Stimulated activated naive CD4-positive, alpha-beta T cell treated with Interleukin-2 at 50 U/mL for 16 hours (primary cell): ENCODE results near the gene CARD19.

ENCODE experiments used
- DNase-seq: peaks from one replicate; lab custom pipeline; 2025; lab: John Stamatoyannopoulos, UW

Gene CARD19

GRCh38 chr9:93120846-93121315, 24.9 kb downstream of the CARD19 start:
- DNase-seq = no peak

- DNase-seq = no peak
These were observed 25.6 kb downstream of the CARD19 start for GRCh38 chr9:93121316-93122241.

DNA sequence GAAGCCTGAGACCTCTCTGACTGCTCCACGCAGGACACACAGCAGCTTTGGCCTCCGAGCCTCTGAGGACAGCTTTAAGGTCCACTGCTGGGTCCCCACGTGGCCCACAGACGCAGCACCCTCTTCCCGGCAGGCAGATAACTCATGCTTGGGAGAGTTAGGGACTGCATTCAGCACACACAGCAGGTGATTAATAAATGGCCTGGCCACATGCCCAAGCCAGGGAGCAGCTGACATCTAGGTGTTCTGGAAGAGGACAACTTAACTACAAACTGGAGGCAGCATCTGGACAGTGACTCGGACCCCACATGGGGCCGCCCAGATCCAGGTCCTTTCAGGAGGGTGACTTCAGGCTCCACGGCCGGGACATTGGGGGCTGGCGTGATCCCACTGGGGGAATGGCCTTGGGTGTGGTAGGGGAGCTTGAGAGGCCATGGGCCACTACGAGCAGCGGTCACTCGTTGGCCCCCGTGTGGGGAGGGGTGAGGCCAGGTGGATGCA, 26.8 kb downstream of the CARD19 start:
- DNase-seq = no peak

- no peak for DNase-seq
These were observed 27.7 kb downstream of the CARD19 start for GRCh38 chr9:93123561-93124283.

DNA sequence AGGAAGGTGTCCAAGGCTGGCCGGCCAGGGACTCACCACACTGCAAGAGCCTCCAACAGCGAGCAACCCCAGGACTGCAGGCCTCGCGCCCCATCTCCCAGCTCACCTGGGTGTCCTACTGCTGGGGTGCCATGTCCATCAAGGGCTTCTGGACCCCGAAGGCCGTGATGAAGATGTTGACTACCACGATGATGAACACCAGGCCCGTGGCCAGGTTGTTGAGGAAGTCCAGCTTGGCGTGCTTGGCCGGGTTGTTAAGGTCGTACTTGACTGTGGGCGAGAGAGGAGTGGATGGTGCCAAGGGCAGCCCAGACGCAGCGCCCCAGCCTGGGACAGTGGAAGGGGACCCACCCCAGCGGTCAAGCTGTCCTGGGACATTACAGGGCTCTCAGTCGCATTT, 28.8 kb downstream of the CARD19 start:
- no peak for DNase-seq

GRCh38 chr9:93125331-93125894, 29.4 kb downstream of the CARD19 start:
- no peak for DNase-seq

GRCh38 chr9:93126151-93126781, 30.2 kb downstream of the CARD19 start:
- no peak for DNase-seq

DNA sequence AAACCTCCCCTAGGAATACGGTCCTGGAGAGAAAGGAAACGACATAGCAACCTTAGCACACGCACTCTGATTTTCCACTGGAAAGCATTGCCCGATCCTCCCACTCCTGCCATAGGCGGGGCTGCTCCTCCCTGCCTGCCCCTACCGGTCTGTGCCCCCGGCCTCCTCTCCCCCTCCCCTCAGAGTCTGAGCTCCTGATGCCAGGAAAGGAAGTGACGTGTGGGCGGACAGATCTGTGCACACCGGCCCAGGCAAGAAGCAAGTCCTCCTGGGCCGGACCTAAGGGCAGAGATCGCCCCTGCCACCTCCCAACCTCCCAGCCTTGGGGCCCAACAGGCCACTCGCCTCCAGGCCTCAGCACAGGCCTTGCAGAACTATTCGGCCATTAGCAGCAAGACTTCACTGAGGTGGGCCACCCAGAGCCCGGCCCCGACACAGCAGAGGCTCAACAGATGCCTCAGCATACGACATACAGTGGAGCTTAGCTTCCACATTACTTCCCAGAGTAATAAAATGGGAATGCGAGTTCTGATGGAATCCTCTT, 30.9 kb downstream of the CARD19 start:
- DNase-seq = no peak

- no peak for DNase-seq
These were observed 31.4 kb downstream of the CARD19 start for GRCh38 chr9:93127395-93127911.

- no peak for DNase-seq
These were observed 32.1 kb downstream of the CARD19 start for GRCh38 chr9:93128011-93128714.

- DNase-seq = no peak
These were observed 32.8 kb downstream of the CARD19 start for GRCh38 chr9:93128715-93129224.

GRCh38 chr9:93129286-93129685, 33.3 kb downstream of the CARD19 start:
- no peak for DNase-seq

DNA sequence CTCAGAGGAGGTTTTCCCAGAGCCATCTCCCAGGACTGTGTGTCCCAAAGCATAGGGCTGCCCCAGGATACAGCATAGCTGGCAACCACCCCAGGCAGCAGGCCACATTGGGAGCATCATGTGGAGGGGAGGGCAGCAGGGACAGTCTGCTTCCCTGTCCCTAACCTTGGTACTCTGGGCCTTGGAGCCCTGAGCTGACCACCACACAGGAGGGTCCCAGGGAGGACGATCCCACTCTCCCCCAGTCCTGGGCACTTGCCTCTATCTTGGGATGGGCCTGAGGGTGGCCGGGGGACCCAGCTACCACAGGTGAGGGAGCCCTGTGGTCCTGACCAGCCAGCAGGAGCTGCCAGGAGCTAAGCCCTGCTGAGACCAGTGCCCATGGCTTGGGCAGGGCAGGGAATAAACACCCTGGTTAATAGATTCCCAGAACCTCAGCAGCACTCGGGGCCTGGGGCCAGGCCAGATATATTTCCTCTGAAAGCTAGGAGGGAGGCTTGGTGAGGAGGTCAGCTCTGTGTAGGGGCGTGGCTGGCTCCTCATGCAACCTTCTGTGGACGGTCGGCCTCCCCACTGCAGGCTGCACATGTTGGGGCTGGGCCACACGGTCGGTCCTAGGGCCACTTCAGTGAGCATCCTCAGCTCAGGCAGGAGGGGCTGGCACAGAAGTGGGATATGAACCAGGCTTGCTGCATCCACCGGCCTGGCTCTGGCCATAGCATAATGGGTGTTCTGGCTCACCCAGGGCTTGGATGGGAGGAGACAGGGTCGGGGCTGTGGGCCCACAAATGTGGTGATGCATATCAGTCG, 33.9 kb downstream of the CARD19 start:
- DNase-seq = no peak

DNA sequence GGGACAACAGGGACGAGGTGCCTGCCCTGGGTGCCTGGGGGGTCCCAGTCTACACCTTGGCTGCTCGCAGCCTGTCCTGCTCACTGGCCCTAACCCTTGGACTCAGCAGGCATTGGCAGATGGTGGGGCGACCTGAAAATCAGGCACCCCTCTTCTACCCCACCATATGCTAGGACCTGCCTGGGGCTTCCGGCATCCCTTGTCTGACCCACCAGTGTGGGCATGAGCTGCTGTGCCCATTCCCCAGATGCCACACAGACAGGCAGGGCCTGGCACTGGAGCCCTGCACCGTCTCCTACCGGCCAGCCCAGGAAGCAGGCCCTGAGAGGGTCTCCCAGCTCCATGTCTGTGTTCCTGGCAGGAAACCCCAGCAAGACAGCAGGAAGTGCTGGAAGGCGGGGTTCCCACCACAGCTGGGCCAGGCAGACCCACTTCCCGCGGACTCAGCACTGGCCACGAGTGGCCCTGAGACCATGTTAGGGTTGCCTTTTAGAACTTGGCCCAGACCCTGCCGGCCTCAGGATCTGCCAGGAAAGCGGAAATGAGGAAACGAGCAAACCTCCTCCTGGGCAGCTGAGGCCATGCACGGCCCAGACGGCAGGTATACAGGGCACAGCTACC, 35.0 kb downstream of the CARD19 start:
- DNase-seq = no peak

GRCh38 chr9:93131599-93132286, 35.7 kb downstream of the CARD19 start:
- DNase-seq = no peak

DNA sequence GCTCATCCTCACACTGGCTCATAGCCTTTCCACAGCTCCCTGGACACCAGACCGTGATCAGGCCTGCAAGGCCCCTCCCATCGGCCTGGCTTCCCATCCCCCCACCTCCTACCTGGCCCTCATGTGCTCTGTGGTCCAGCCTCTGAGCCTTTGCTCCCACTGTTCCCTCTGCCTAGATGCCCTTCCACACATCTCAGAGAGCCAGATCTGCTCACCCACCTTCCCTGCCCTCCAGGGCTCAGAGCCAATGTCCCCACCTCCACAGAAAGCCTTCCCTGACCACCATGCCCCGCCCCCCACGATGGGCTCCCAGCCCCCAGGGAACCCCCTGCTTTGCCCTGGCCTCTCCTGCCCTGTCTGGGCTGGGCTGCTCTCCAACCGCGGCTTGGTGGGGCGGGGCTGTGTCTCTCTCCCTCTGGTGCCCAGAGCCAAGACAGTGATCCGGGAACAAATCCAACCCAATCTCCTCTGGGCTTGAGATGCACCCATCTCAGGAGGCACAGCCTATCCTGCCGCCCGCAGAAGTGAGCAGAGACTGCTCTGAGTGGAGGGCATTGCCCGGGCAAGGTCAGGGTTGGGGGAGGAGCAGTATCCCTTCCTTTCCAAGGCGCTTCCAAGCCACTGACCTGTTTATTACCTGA, 36.4 kb downstream of the CARD19 start:
- no peak for DNase-seq

GRCh38 chr9:93132946-93133680, 37.1 kb downstream of the CARD19 start:
- DNase-seq = peak; percentile 51

- no peak for DNase-seq
These were observed 37.6 kb downstream of the CARD19 start for GRCh38 chr9:93133681-93134014.
